HepG2 (cell line): ENCODE data around the gene COMMD10. TPM values are rescaled to one million over a fixed set of nuclear protein-coding genes. Genes with fewer than 3 reads are reported as not detected.

Experiments used
- ATAC-seq: fragments of 200-7000 bp; cut with Tn5 transposase; 3 replicates; pipeline ENCODE4 v1.9.1; 2020; ENCODE audit warnings: mild to moderate bottlenecking, moderate library complexity
- BruUV-seq: library from RNA; stranded (reverse); fragments of 400-500 nt; replicated peaks from 2 replicates; lab custom pipeline; 2021; lab: Mats Ljungman, UMichigan
- CTCF ChIA-PET: fragments of 300-600 bp; formaldehyde crosslinking; extraction: SDS; loops from one replicate; lab custom pipeline; 2021; ENCODE audit warnings: low total read pairs, inconsistent platforms, low intra/inter-chr PET ratio; lab: Yijun Ruan, JAX
- POLR2A ChIA-PET: fragments of 350-600 bp; sonication (Branson Sonifier 250); formaldehyde crosslinking; loops from one replicate; lab custom pipeline; 2020; ENCODE audit warnings: antibody characterized with exemption, inconsistent platforms; lab: Yijun Ruan, JAX
- DNase-seq: peaks from one replicate; pipeline ENCODE4 v3.0.0-alpha.2; 2015; ENCODE audit warnings: low spot score
- FAIRE-seq: peaks from 3 replicates; lab custom pipeline; 2011; peaks lifted over from hg19 to GRCh38; lab: Jason Lieb, UNC
- H2AFZ ChIP-seq: one replicate; pipeline ENCODE4 v1.6.1; 2011; ENCODE audit warnings: low read length, inconsistent platforms
- H3K27ac ChIP-seq: fragments of 300-600 bp; 3 replicates; pipeline ENCODE4 v1.8.0; 2011; ENCODE audit warnings: mixed run types, mild to moderate bottlenecking, mixed read lengths, low read length, inconsistent platforms; ENCODE audit not compliant: insufficient read depth; ENCODE audit errors: extremely low read length
- H3K27me3 ChIP-seq, 2 experiments: fragments of 200-600 bp in 1 of 2; 2 replicates in 1 of 2; 3 replicates in 1 of 2; pipeline versions ENCODE4 v1.6.0 to v1.8.0; 2011; ENCODE audit warnings: low read length in 2 of 2, mild to moderate bottlenecking in 2 of 2, moderate library complexity in 2 of 2, inconsistent platforms in 1 of 2; ENCODE audit not compliant: insufficient read depth in 2 of 2, control insufficient read depth in 1 of 2
- H3K36me3 ChIP-seq, 2 experiments: fragments of 200-600 bp in 1 of 2; replicated peaks in 1 of 2; 2 replicates in 1 of 2; 3 replicates in 1 of 2; pipeline versions ENCODE4 v1.5.1 to v1.8.0; 2011; ENCODE audit warnings: low read length in 2 of 2, inconsistent platforms in 1 of 2; ENCODE audit not compliant: insufficient read depth in 2 of 2, control insufficient read depth in 1 of 2
- H3K4me1 ChIP-seq: 2 replicates; pipeline ENCODE4 v1.5.1; 2012; ENCODE audit warnings: low read length, inconsistent platforms; ENCODE audit not compliant: insufficient read depth
- H3K4me2 ChIP-seq: 2 replicates; pipeline ENCODE4 v1.6.0; 2011; ENCODE audit warnings: low read depth, low read length, inconsistent platforms
- H3K4me3 ChIP-seq, 3 experiments: fragments of 200-600 bp in 1 of 3; sonication (generic), shearing (Covaris generic) in 1 of 3; replicated peaks in 1 of 3; 2 replicates each; pipeline ENCODE4 v1.5.1; 2011 to 2016; ENCODE audit warnings: low read length in 3 of 3, inconsistent platforms in 2 of 3, low read depth in 2 of 3, mild to moderate bottlenecking in 2 of 3, control low read depth in 1 of 3, mixed read lengths in 1 of 3; ENCODE audit not compliant: insufficient read depth in 1 of 3
- H3K79me2 ChIP-seq: one replicate; pipeline ENCODE4 v1.6.1; 2011; ENCODE audit warnings: low read length, inconsistent platforms; ENCODE audit not compliant: insufficient read depth
- H3K9ac ChIP-seq: 2 replicates; pipeline ENCODE4 v1.6.0; 2011; ENCODE audit warnings: mild to moderate bottlenecking, low read depth, low read length, inconsistent platforms; ENCODE audit not compliant: insufficient read depth
- H3K9me3 ChIP-seq: 2 replicates; pipeline ENCODE4 v1.5.1; 2012; ENCODE audit warnings: mild to moderate bottlenecking, low read length
- H4K20me1 ChIP-seq: 2 replicates; pipeline ENCODE4 v1.6.0; 2011; ENCODE audit warnings: inconsistent platforms, mild to moderate bottlenecking, low read length, moderate library complexity; ENCODE audit not compliant: insufficient read depth
- ASH2L ChIP-seq: fragments of 300-600, 200-600 bp; sonication (generic); IDR thresholded peaks from 2 replicates; pipeline ENCODE4 v1.7.0; 2017; ENCODE audit warnings: low read depth, mild to moderate bottlenecking, moderate library complexity, mixed read lengths, low read length; ENCODE audit not compliant: insufficient read length
- BRF2 ChIP-seq: sonication (generic); formaldehyde crosslinking; IDR thresholded peaks from 2 replicates; pipeline ENCODE4 v1.8.1; 2022; ENCODE audit warnings: mild to moderate bottlenecking, missing genetic modification reagents
- KDM3A ChIP-seq: IDR thresholded peaks from 2 replicates; pipeline ENCODE4 v1.6.1; 2018; ENCODE audit warnings: low read depth, missing compliant biosample characterization
- MAFK ChIP-seq, 2 experiments: IDR thresholded peaks in 1 of 2; conservative IDR thresholded peaks in 1 of 2; 2 replicates each; pipeline ENCODE4 v1.6.1; 2011; ENCODE audit warnings: improper control_type of control experiment in 2 of 2, low read length in 2 of 2
- RARA ChIP-seq: IDR thresholded peaks from 2 replicates; pipeline ENCODE4 v1.6.1; 2016; ENCODE audit warnings: missing genetic modification reagents, missing compliant biosample characterization
- SMARCE1 ChIP-seq: fragments of 450-650 bp; IDR thresholded peaks from 2 replicates; pipeline ENCODE4 v1.6.1; 2017; ENCODE audit warnings: borderline replicate concordance
- ZFAT ChIP-seq: sonication (generic); formaldehyde crosslinking; conservative IDR thresholded peaks from 2 replicates; pipeline ENCODE4 v1.8.1; 2023; ENCODE audit warnings: missing genetic modification reagents, inconsistent platforms
- ZFP37 ChIP-seq: sonication (generic); formaldehyde crosslinking; IDR thresholded peaks from 2 replicates; pipeline ENCODE4 v1.4.0; 2020; ENCODE audit warnings: missing genetic modification reagents, borderline replicate concordance
- ZSCAN22 ChIP-seq: sonication (generic); formaldehyde crosslinking; IDR thresholded peaks from 2 replicates; pipeline ENCODE4 v1.4.0; 2020; ENCODE audit warnings: mild to moderate bottlenecking, missing genetic modification reagents
- ZSCAN30 ChIP-seq: sonication (generic); formaldehyde crosslinking; IDR thresholded peaks from 2 replicates; pipeline ENCODE4 v1.5.0; 2020; ENCODE audit warnings: mild to moderate bottlenecking, missing genetic modification reagents
- ZUFSP ChIP-seq: sonication (generic); formaldehyde crosslinking; IDR thresholded peaks from 2 replicates; pipeline ENCODE4 v1.9.0; 2021; ENCODE audit warnings: missing genetic modification reagents, mild to moderate bottlenecking, borderline replicate concordance
- WGBS: methylation state at CpG from one replicate; pipeline ENCODE4 v1.1.6; 2017; ENCODE audit warnings: low lambda C conversion rate; 5-methylcytosine and 5-hydroxymethylcytosine counted together
- in situ Hi-C: cut with HindIII; loops from 2 replicates; pipeline ENCODE4 v1.10.0; 2017; ENCODE audit warnings: low pct_unique_long_range_greater_than_20kb; ENCODE audit not compliant: extremely low pct_ligation_motif_present
- intact Hi-C: fragments of 100-400 bp; cut with micrococcal nuclease; formaldehyde crosslinking; loops from one replicate; pipeline ENCODE4 v1.10.0; 2022; ENCODE audit not compliant: unreplicated experiment
- polyA plus RNA-seq, 8 experiments: library from polyadenylated mRNA; depleted of rRNA in 3 of 8; stranded (reverse) in 7 of 8; unstranded in 1 of 8; fragments of >200 nt; fragmentation: Illumina TruSeq in 4 of 8; extraction: Trizol in 4 of 8; gene quantifications; 2 replicates each; pipeline versions ENCODE4 v1.2.1 to v1.2.3, GENCODE V29; 2011 to 2016; ENCODE audit warnings: low read depth in 4 of 8, missing spikeins in 1 of 8, mixed read lengths in 1 of 8; ENCODE audit not compliant: insufficient read depth in 1 of 8
- total RNA-seq, 5 experiments: library from RNA; depleted of rRNA; stranded (reverse); fragments of >200 nt; fragmentation: Illumina TruSeq; extraction: Trizol; gene quantifications; 2 replicates each; pipeline ENCODE4 v1.2.3, GENCODE V29; 2016; ENCODE audit warnings: low read depth in 1 of 5
- TF ChIP-seq, protein P1 (sequence below): IDR thresholded peaks from 2 replicates; pipeline ENCODE4 v1.6.1; 2016; ENCODE audit warnings: missing compliant biosample characterization, missing genetic modification reagents, borderline replicate concordance
- TF ChIP-seq, protein P2 (sequence below): sonication (generic); formaldehyde crosslinking; IDR thresholded peaks from 2 replicates; pipeline ENCODE4 v1.8.0; 2022; ENCODE audit warnings: missing genetic modification reagents, mild to moderate bottlenecking, moderate library complexity, borderline replicate concordance

Gene COMMD10
- total and polyA plus RNA-seq, 2 of the 13 experiments (the other 11 are each of a cell fraction or from before 2014, with no cell fraction given), result 16.9 to 39.3 TPM

- Histone ChIP-seq H3K27me3 (no peaks in the 10 kb centered on the region; a peak in 1 of 5 replicates), H3K9me3 (peaks cover 8% of the 10 kb centered on the region; the same call in 1 of the 2 replicates), H3K27ac (no peak overlapping the region), H3K4me2 (no peak overlapping the region), H3K9ac (no peak overlapping the region), H3K4me1 (peaks cover 4% of the 10 kb centered on the region), H2AFZ (no peak overlapping the region), H3K36me3 (peaks cover 0 to under 1% of the 10 kb centered on the region in 2 experiments; a peak in 1 of 5 replicates), H3K79me2 (no peaks in the 10 kb centered on the region), H4K20me1 (no peaks in the 10 kb centered on the region), H3K4me3 (no peak overlapping the region)
- intact Hi-C loops (no loop called here), in situ Hi-C loops (no loop called here)
- WGBS, result 100% methylated on average over 1 of the region's 1 CpG
- FAIRE-seq (no peak), DNase-seq (no peak), ATAC-seq (no peak)
- ChIA-PET POLR2A (no interaction called here), CTCF (no interaction called here)
- TF ChIP-seq ZSCAN30 (CRISPR knock-in tag) (no peak), RARA (no peak), BRF2 (CRISPR knock-in tag) (no peak), KDM3A (CRISPR knock-in tag) (no peak), ASH2L (no peak)
- TF ChIP-seq, protein P1, sequence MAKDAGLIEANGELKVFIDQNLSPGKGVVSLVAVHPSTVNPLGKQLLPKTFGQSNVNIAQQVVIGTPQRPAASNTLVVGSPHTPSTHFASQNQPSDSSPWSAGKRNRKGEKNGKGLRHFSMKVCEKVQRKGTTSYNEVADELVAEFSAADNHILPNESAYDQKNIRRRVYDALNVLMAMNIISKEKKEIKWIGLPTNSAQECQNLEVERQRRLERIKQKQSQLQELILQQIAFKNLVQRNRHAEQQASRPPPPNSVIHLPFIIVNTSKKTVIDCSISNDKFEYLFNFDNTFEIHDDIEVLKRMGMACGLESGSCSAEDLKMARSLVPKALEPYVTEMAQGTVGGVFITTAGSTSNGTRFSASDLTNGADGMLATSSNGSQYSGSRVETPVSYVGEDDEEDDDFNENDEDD (CRISPR knock-in tag), result no peak
- BruUV-seq, result no TSS peak
Observed at GRCh38 chr5:116291271-116291670, 206.4 kb downstream of the COMMD10 start.

DNA sequence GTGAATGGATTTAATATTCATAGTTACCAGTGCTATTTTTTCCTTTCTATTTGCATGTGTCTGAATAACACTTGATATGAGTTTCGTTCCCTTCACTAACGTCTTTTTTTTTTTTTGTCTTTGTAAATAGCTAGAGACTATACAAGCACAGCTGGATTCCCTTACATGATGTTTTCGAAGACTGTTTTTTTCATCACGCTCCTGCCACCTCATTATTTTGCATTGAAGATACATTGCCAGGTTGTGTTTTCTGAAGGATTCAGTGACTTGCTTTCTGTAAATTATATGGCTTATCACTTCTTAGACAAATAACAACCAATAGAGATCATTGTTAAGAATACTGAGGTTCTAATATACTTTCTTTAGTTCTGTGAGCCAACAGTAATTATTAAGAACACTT is 207.5 kb downstream of the COMMD10 start:
- Histone ChIP-seq H3K27me3 (no peaks in the 10 kb centered on the region), H3K4me1 (peaks cover 14% of the 10 kb centered on the region), H4K20me1 (no peaks in the 10 kb centered on the region), H3K27ac (no peak overlapping the region), H2AFZ (no peak overlapping the region), H3K4me2 (no peak overlapping the region), H3K9me3 (peaks cover 8% of the 10 kb centered on the region; the same call in 1 of the 2 replicates), H3K36me3 (peaks cover 0 to 2% of the 10 kb centered on the region in 2 experiments; a peak in 1 of 5 replicates), H3K4me3 (no peak overlapping the region), H3K9ac (no peak overlapping the region), H3K79me2 (no peaks in the 10 kb centered on the region)
- in situ Hi-C loops (no loop called here), intact Hi-C loops (no loop called here)
- ATAC-seq (no peak), DNase-seq (no peak), FAIRE-seq (no peak)
- ChIA-PET POLR2A (no interaction called here), CTCF (no interaction called here)
- 92% methylated on average over 4 of the region's 4 CpGs for WGBS
- no TSS peak for BruUV-seq
- TF ChIP-seq ZUFSP (CRISPR knock-in tag), result no peak
- no peak for TF ChIP-seq ZFAT (CRISPR knock-in tag)
- TF ChIP-seq ZSCAN22 (CRISPR knock-in tag), result no peak
- no peak for TF ChIP-seq MAFK (conservative IDR thresholded peaks at IDR 0.05 in 1 of 2, IDR thresholded peaks at IDR 0.05 in 1 of 2; ENCODE audit: low read length in 2 of 2)
- no peak for TF ChIP-seq ZFP37
- no peak for TF ChIP-seq SMARCE1
- TF ChIP-seq, protein P2, sequence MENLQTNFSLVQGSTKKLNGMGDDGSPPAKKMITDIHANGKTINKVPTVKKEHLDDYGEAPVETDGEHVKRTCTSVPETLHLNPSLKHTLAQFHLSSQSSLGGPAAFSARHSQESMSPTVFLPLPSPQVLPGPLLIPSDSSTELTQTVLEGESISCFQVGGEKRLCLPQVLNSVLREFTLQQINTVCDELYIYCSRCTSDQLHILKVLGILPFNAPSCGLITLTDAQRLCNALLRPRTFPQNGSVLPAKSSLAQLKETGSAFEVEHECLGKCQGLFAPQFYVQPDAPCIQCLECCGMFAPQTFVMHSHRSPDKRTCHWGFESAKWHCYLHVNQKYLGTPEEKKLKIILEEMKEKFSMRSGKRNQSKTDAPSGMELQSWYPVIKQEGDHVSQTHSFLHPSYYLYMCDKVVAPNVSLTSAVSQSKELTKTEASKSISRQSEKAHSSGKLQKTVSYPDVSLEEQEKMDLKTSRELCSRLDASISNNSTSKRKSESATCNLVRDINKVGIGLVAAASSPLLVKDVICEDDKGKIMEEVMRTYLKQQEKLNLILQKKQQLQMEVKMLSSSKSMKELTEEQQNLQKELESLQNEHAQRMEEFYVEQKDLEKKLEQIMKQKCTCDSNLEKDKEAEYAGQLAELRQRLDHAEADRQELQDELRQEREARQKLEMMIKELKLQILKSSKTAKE, result no peak
